Left renal cortex interstitium (tissue), 4 donors: ENCODE measurements around the gene INMT. TPM values are rescaled to one million over a fixed set of nuclear protein-coding genes. Genes with fewer than 3 reads are reported as not detected.

Source experiments
- DNase-seq, 4 donors: peaks; one replicate each; pipeline ENCODE4 v3.0.0-alpha.2; 2013; ENCODE audit warnings: low read depth in 4 of 4, low spot score in 2 of 4, missing footprints in 1 of 4
- polyA plus RNA-seq, 4 donors: library from polyadenylated mRNA; unstranded; fragments of 120-200 nt; gene quantifications; one replicate each; pipeline ENCODE4 v1.2.1, GENCODE V29; 2013; ENCODE audit not compliant: insufficient read length in 4 of 4

Gene INMT
- polyA plus RNA-seq, 4 donors = 1.3 to 2.5 (median 1.8) TPM

GRCh38 chr7:30805931-30806330, 54.0 kb downstream of the INMT start:
- DNase-seq = no peak

Other genes with a start within 250 kb of the INMT start
- gene GGCT, start 247.3 kb upstream of the INMT start, polyA plus RNA-seq = 10 to 100 TPM; 64.1 to 82.2 (median 70.2) TPM
- gene GARS1, start 157.3 kb upstream of the INMT start, polyA plus RNA-seq = 100 to 1,000 TPM in 1 of 4 donors, 10 to 100 TPM in 3; 81.4 to 103 (median 92.7) TPM
- under 1 TPM in 3 of 4 donors, not detected in 1; 0.06 to 0.32 (median 0.09) TPM for gene CRHR2, start 69.7 kb upstream of the INMT start, polyA plus RNA-seq
- gene MINDY4, start 19.3 kb downstream of the INMT start, polyA plus RNA-seq = 10 to 100 TPM in 3 of 4 donors, 1 to 10 TPM in 1; 9.9 to 14.8 (median 10.2) TPM
- 100 to 1,000 TPM; 153 to 224 (median 211) TPM for gene AQP1, start 159.7 kb downstream of the INMT start, polyA plus RNA-seq
- under 1 TPM in 3 of 4 donors, not detected in 1; 0.41 to 0.55 (median 0.43) TPM for gene GHRHR, start 211.8 kb downstream of the INMT start, polyA plus RNA-seq